ENCODE data around the gene PRR20G.
"Not testable (repeated sequence)": the region's sequence is repeated elsewhere in the genome, so short reads cannot be mapped to it uniquely, and the experiment has no call there.

DNA sequence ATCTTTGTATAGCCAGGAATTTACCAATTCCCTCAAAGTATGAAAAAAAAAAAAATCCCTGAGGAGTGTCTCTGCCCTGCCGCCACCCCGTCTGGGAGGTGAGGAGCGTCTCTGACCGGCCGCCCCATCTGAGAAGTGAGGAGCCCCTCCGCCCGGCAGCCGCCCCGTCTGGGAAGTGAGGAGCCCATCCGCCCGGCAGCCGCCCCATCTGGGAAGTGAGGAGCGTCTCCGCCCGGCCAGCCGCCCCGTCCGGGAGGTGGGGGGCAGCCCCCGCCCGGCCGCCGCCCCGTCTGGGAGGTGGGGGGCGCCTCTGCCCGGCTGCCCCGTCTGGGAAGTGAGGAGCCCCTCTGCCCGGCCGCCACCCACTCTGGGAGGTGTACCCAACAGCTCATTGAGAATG lies 21.0 kb upstream of the PRR20G start:
- not testable (repeated sequence) for TF ChIP-seq EZH2 (IDR thresholded peaks at IDR 0.05; ENCODE audit: borderline replicate concordance, low read length); CTCF (IDR thresholded peaks at IDR 0.05; ENCODE audit: low read length)

Measured in OCI-LY1 (cell line).